ENCODE results near the gene GRHPR. TPM values are rescaled to one million over a fixed set of nuclear protein-coding genes. Genes with fewer than 3 reads are reported as not detected.

GRHPR gene
- total RNA-seq (100 to 1,000 TPM; 125 to 524 TPM), polyA plus RNA-seq (100 to 1,000 TPM; 197 to 391 TPM)

GRCh38 chr9:37422289-37423104, at the start of gene GRHPR:
GRHPR (plus strand) TSS chr9:37422696; CDS start chr9:37422751, 55 bp downstream.
- no peak for TF ChIP-seq FOXA2 (IDR thresholded peaks at IDR 0.05)
- TF ChIP-seq MAX (IDR thresholded peaks at IDR 0.05): peak; percentile 30
- no peak for TF ChIP-seq ZBTB33 (IDR thresholded peaks at IDR 0.05)
- TF ChIP-seq FOXA1 (IDR thresholded peaks at IDR 0.05): no peak
- peak; percentile 68 to 74 for TF ChIP-seq EGR1 (IDR thresholded peaks at IDR 0.05; ENCODE audit: low read depth in 2 of 2)
- TF ChIP-seq TAF1 (conservative IDR thresholded peaks at IDR 0.05): peak; percentile 56
- peak; percentile 3 to 28 for TF ChIP-seq RAD21 (IDR thresholded peaks at IDR 0.05)
- TF ChIP-seq RXRA (IDR thresholded peaks at IDR 0.05): peak; percentile 97 to 99
- TF ChIP-seq CTCF (IDR thresholded peaks at IDR 0.05; ENCODE audit: low read depth, low read length, missing input control): no peak
- TF ChIP-seq YY1 (IDR thresholded peaks at IDR 0.05): no peak
- no peak for TF ChIP-seq GABPA (IDR thresholded peaks at IDR 0.05 in 1 of 2, conservative IDR thresholded peaks at IDR 0.05 in 1 of 2)
- TF ChIP-seq JUND (IDR thresholded peaks at IDR 0.05): peak in 1 of 2 donors; percentile 8
- TF ChIP-seq HNF4G (IDR thresholded peaks at IDR 0.05): peak; percentile 21
- peak; percentile 50 for TF ChIP-seq REST (IDR thresholded peaks at IDR 0.05)
- peak; percentile 75 to 85 for TF ChIP-seq HNF4A (conservative IDR thresholded peaks at IDR 0.05)
- TF ChIP-seq ATF3 (IDR thresholded peaks at IDR 0.05): no peak
- TF ChIP-seq SP1 (IDR thresholded peaks at IDR 0.05): peak; percentile 82
- peak; percentile 93 for DNase-seq (ENCODE audit: low spot score)
- WGBS: under 1% methylated on average over 56 of the region's 56 CpGs
- Histone ChIP-seq H3K27me3 (ENCODE audit: control insufficient read depth in 4 of 4, insufficient read depth in 4 of 4, low read length in 3 of 4) (no peaks in the 10 kb centered on the region), H3K36me3 (ENCODE audit: control insufficient read depth in 4 of 4, insufficient read depth in 3 of 4, low read depth in 1 of 4, low read length in 3 of 4) (peaks cover 0 to 14% (median 4%) of the 10 kb centered on the region in 4 donors), H3K4me3 (ENCODE audit: low read depth in 1 of 3, low read length in 3 of 3) (peak within 1 kb of the TSS; percentile 82 to 90 (median 90)), H3K9ac (ENCODE audit: low read depth in 1 of 2, low read length in 2 of 2) (peak within 1 kb of the TSS; percentile 85 to 88), H3K4me1 (ENCODE audit: control insufficient read depth in 4 of 4, insufficient read depth in 4 of 4, low read length in 3 of 4) (peaks cover 25 to 76% (median 63%) of the 10 kb centered on the region in 4 donors), H3K27ac (ENCODE audit: low read depth in 1 of 2, low read length in 2 of 2) (peak within 1 kb of the TSS; percentile 91 to 98), H3K9me3 (ENCODE audit: control insufficient read depth in 4 of 4, low read length in 3 of 4) (no peaks in the 10 kb centered on the region)

Data from liver (tissue), 9 donors.